ENCODE data around the gene SERPINB1.
"Not testable (repeated sequence)": the region's sequence is repeated elsewhere in the genome, so short reads cannot be mapped to it uniquely, and the experiment has no call there.

SERPINB1 gene

DNA sequence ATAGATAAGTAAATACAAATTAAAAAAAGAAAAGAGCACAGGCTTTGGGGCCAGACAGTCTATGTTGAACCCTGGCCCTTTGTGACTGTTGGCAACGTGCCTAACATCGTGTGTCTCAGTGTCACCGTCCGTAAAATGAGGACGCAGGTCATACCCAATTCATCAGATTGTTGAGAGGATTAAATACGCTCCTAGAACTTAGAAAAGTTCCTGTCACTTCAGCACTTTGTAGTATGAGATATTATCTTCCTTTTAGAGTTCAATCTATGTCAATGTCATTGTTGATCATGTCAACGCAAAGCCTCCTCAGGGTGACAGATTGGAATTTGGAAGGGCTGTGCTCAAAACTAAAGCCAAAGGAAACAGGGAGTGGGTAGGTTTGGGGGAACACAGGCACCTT lies 21.7 kb downstream of the SERPINB1 start:
- in situ Hi-C loops (cut with MboI; ENCODE audit: low sequenced_read_pairs), result no loop called here

DNA sequence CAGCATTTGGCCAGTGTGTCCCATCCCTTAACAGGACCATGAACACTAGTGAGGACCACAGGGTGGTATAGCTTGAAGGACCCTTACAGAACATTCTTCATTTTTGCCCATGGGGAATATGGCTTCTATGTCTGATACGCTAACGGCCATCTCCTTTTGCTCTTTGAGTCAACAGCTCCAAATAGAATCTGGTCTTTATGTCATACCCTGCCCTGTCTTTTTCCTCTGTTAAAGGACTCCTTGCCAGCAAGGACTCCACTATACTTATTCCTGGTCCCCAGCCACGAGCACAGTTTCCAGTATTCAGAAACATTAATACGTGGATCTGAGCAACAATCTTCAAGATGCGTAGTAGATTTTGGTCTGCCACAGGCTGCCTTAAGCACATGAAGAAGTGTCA lies 22.5 kb downstream of the SERPINB1 start:
- in situ Hi-C loops (cut with MboI; ENCODE audit: low sequenced_read_pairs), result no loop called here

DNA sequence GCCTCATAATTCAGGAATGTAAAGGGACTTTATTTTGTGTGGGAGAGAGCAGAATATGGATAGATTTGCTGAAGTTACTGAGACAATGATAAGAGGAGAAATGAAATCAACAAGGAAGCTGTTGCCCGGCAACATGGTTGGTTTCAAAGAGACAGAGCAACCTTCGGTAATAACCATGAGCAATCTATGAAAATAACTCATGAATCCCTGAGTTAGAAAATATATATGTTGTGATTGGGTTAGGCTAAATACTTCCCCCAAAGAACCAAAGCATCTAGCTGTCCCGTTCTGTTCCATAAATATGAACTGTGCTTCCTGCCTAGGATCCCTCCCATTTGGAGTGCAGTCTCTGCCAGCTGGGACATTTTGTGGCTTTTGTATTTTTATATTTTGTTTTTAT lies 23.1 kb downstream of the SERPINB1 start:
- in situ Hi-C loops (cut with MboI; ENCODE audit: low sequenced_read_pairs), result no loop called here

DNA sequence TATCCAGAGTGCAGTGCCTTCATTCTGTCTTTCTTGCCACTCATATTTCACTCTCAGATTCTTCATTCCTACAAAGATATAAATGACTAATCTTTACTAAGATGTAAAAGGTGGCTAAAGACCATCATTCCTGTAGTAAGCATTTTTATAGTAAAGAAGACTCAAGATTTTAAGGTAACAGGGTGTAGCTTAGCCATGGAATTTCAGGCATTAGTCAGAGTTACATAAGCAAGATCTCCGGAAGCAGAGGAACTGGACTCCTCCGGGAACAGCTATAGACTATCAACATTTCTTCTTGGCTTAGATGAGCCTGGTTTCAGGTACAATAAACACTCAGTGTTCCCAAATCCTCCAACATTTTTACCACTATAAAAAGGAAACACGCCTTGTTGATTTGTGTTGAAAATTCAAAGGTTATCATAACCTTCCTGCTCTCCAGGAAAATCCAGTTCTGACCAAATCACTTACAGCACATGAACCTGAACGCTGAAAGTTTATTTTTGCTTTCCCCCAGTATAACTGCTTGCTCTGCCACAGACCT lies 23.7 kb downstream of the SERPINB1 start:
- in situ Hi-C loops (cut with MboI; ENCODE audit: low sequenced_read_pairs), result no loop called here

DNA sequence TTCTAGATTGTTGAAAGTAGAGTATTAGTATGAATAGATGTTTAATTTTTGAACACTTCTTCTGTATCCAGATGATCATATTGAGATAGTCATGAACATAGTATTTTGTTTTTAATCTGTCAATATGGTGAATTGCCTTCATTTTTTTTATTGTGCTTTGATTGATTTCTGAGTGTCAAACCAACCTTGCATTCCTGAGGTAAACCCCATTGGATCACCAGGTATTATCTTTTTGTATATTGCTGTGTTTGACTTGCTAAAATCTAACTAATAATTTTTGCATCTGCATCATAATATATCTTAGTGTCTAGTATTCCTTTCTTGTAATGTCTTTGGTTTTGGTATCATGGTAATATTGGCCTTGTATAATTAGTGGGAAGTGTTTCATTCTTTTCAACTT lies 25.5 kb downstream of the SERPINB1 start:
- in situ Hi-C loops (cut with MboI; ENCODE audit: low sequenced_read_pairs), result no loop called here

DNA sequence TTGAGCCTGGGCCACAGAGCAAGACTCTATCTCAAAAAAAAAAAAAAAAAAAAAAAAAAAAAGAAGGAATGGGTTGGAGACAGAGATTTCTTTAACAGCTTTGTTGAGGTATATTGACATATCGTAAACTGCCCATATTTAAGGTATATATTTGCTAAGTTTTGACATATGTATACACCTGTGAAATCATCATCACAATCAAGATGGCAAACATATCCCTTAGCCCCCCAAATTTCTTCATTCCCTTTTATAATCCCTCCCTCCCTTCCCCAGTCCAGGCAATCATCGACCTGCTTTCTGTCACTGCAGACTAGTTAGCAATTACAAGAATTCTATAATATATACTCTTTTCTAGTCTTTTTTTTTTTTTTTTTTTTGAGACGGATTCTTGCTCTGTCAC lies 29.0 kb downstream of the SERPINB1 start:
- in situ Hi-C loops (cut with MboI; ENCODE audit: low sequenced_read_pairs), result no loop called here

DNA sequence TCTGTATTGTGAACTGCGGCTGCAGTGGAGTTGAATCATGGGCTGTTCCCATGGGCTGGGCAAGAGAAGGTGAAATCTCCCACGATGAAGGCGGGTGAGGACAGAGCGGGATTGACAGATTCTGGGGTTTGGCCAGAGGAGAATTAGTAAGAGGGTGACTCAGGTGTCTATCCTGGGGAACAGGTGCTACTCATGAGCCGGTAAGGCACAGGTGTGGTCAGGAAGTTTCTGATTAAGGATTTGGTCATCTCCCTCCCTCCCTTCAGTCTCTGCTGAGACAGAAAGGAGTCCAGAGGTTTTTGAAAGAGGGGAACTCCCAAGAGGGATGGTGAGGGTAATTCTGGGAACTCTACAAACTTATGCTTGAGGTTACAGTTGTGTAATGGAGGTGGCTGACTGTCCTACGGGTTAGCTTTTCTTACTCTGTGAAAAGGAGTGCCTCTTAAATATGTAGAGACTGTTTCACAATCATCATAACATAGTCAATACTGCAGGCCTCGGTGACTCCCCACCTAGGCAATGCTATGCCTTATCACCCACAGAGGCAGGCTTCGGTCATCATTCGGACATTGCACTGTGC lies 31.5 kb downstream of the SERPINB1 start:
- in situ Hi-C loops (cut with MboI; ENCODE audit: low sequenced_read_pairs), result no loop called here

DNA sequence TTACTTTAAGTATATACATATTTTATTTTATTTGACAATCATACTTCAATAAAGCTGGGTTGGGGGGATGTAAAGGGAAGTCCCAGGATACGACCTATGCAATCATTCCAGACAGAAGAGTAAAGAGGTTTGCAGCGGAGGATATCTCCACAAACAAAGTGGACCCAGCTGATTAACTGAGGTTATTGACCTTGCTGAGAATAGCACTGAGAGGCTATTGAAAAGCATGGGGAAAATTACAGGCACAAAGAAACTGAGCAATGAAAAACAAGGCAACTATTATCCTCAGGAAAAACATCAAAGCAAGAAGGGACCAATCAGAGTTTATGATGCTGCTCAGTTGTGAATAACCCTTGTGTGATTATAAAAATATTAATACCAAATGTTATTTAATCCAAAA lies 32.6 kb downstream of the SERPINB1 start:
- in situ Hi-C loops (cut with MboI; ENCODE audit: low sequenced_read_pairs), result no loop called here

GRCh38 chr6:2807342-2808090 lies 34.1 kb downstream of the SERPINB1 start:
- in situ Hi-C loops (cut with MboI; ENCODE audit: low sequenced_read_pairs), result no loop called here

- in situ Hi-C loops (cut with MboI; ENCODE audit: low sequenced_read_pairs), result no loop called here
Observed at GRCh38 chr6:2806644-2807043, 35.0 kb downstream of the SERPINB1 start.

DNA sequence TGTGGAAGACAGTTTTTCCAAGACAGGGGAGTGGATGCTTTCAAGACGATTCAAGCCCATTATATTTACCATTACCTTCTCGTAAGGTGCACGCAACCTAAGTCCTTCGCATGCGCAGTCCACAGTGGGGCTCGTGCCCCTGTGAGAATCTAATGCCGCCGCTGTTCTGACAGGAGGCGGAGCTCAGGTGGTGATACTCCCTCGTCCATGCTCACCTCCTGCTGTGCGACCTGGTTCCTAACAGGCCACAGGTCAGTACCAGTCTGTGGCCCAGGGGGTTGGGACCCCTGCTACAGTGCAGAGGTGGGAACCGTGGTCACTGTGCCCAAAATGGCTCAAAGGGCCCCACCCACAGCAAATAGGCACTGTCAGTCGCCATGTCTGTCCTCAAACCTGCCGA lies 36.6 kb downstream of the SERPINB1 start:
- in situ Hi-C loops (cut with MboI; ENCODE audit: low sequenced_read_pairs), result no loop called here

GRCh38 chr6:2804516-2804915 lies 37.1 kb downstream of the SERPINB1 start:
- in situ Hi-C loops (cut with MboI; ENCODE audit: low sequenced_read_pairs), result no loop called here

GRCh38 chr6:2803731-2804429 lies 37.8 kb downstream of the SERPINB1 start:
- in situ Hi-C loops (cut with MboI; ENCODE audit: low sequenced_read_pairs), result no loop called here

- in situ Hi-C loops (cut with MboI; ENCODE audit: low sequenced_read_pairs), result no loop called here
Observed at GRCh38 chr6:2802521-2803060, 39.1 kb downstream of the SERPINB1 start.

GRCh38 chr6:2801687-2802086 lies 40.0 kb downstream of the SERPINB1 start:
- in situ Hi-C loops (cut with MboI; ENCODE audit: low sequenced_read_pairs), result not testable (repeated sequence)

DNA sequence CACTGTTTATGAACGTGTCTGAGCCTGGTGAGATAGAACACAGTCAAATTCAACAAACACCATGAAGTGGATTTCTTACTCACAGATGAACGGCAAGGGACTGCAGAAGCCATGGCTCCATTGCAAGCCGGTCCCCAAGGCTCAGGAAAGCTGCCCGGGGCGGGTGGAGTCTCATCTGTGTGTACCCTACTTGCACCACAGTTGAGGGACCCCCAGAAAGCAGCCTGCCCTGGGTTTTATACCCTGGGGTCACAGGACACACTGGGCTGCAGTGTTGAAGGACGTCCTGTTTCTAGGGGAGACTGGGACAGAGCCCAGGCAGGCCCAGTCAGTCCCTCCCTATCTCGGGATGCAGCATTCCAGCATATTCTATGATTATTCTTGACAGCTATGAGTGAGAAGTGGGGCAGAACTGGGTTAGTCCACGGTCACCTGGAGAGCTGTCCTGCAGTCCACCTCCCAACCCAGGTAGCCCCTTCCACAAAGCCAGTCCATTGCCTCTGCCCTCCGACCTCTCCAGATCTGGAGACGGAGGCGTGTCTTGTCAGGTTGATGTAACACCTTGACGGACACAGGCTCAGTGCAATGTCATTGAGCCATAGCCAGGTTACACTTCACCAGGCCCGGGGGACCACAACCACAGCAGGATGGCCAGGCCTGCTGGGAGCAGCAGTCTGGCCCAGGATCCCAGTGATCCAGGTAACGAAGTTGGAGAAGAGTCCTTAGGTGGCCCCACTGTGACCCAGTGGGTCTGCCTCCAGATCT lies 40.9 kb downstream of the SERPINB1 start:
- in situ Hi-C loops (cut with MboI; ENCODE audit: low sequenced_read_pairs), result no loop called here

- in situ Hi-C loops (cut with MboI; ENCODE audit: low sequenced_read_pairs), result no loop called here
Observed at GRCh38 chr6:2799936-2800527, 41.6 kb downstream of the SERPINB1 start.

DNA sequence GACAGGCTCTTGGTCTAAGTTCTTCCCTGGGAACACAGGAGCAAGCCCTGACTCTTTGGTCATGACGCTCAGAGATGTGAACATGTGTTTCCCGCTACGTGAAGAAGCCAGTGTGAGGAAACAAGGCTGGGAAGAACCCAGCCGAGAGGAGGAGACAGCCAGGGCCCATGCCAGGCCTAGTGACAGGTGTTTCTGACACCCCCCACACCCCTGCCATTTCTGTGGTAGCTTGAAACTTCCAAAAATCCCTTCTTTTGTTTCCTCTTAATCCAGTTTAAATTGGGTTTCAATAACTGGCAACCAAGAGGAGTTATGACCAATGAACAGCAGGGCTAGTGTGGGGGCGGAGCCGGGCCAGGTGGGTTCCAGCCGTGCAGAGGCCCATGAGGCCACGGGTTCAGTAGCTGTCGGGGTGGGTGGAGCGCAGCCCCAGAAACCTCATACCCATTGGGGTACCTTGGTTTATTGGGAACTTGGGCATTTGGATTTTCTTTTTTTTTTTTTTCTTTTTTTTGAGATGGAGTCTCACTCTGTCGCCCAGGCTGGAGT lies 43.0 kb downstream of the SERPINB1 start:
- in situ Hi-C loops (cut with MboI; ENCODE audit: low sequenced_read_pairs), result no loop called here

GRCh38 chr6:2797564-2798031 lies 44.1 kb downstream of the SERPINB1 start:
- in situ Hi-C loops (cut with MboI; ENCODE audit: low sequenced_read_pairs), result no loop called here

- in situ Hi-C loops (cut with MboI; ENCODE audit: low sequenced_read_pairs), result no loop called here
Observed at GRCh38 chr6:2796861-2797260, 44.8 kb downstream of the SERPINB1 start.

All from HL-60/S4 treated with retinoic acid at 250 ng/mL for 4 days and 3 days (cell line).